HG03175 (cell line): ENCODE data around the gene LUC7L.
"Not testable (repeated sequence)": the region's sequence is repeated elsewhere in the genome, so short reads cannot be mapped to it uniquely, and the experiment has no call there.

Source experiments
- ATAC-seq: cut with Tn5 transposase; IDR thresholded peaks from one replicate; pipeline ENCODE4 v1.9.1; 2021; ENCODE audit warnings: mild to moderate bottlenecking, moderate library complexity; ENCODE audit not compliant: unreplicated experiment

Gene LUC7L

DNA sequence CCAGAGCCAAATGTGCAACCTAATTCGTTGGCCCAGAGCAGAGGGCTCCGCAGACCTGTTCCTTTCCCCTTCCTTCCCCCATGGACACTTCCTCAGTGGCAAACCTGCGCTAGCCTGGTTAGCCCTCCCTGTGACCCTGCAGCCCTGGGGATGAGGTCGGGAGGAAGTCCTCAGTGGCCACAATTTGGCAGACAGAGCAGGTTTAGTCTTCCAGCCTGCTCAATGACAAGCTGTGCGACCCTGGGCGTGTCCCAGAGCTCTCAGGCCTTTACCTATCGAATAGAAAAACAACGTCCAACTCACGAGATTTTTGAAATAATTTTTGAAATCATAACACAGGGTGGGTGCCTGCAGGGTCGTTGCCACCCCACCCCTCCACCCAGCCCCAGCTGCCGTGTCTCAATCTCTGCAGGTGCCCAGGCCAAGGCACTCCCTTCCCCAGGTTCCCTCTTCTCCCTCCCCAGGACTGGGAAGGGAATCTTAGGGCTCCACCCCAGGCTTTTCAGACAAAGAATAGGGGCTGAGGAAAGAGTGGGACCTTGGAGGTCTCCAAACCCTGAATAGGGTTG lies 62.0 kb downstream of the LUC7L start:
- ATAC-seq = no peak

DNA sequence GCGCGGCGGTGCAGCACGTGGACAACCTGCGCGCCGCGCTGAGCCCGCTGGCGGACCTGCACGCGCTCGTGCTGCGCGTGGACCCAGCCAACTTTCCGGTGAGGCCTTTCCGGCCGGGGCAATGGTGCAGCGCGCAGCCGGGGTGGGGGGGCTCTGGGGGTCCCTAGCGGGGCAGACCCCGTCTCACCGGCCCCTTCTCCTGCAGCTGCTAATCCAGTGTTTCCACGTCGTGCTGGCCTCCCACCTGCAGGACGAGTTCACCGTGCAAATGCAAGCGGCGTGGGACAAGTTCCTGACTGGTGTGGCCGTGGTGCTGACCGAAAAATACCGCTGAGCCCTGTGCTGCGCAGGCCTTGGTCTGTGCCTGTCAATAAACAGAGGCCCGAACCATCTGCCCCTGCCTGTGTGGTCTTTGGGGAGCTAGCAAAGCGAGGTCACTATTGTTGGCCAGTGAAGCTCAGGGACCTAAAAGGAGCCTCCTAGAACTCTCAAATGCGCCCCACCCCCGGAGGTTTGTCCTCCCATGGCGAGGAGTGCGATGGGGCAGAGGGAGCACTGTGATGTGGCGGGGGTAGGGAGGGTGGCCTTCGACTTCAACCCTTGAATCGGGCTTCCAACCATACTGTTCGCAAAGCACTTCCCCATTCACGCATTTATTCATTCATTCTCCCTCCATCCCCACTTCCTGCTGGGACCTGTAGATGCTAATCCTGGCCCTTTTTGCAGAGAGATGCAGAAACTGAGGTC lies 62.7 kb downstream of the LUC7L start:
- no peak for ATAC-seq

DNA sequence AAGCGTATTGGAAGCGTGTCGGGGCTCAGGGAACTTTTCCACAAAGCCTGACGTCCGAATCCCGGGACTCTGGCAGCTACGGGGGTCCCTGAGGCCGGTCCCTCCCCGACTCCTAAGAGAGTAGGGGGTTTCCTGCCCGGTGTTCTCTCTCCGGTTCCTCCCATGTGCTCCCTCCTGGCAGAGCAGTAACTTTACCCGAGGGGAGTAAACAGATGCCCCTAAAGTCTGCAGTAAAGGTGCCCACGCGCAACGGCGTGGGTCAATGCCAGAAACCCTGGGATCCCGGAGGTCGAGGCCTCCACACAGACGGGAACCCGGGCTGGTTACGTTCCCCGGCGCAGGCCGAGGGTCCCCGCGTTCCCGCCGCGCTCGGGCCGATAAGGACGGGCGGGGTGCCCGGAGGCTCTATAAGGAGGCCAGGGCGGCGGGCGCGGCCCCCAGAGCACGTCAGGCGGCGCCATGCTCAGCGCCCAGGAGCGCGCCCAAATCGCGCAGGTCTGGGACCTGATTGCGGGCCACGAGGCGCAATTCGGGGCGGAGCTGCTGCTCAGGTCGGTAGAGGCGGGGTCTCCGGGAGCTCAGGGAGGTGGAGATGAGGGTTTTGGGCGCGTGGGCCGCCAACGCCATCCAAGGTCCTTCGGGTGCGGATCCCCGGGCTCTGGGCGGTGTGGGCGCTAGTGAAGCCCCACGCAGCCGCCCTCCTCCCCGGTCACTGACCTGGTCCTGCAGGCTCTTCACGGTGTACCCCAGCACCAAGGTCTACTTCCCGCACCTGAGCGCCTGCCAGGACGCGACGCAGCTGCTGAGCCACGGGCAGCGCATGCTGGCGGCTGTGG lies 63.5 kb downstream of the LUC7L start, which contains the start of gene HBM:
TSS of gene HBM (plus strand) at position 440 of the 836 bp plus-strand sequence. CDS start at position 460, 20 bp downstream.
- ATAC-seq = no peak

DNA sequence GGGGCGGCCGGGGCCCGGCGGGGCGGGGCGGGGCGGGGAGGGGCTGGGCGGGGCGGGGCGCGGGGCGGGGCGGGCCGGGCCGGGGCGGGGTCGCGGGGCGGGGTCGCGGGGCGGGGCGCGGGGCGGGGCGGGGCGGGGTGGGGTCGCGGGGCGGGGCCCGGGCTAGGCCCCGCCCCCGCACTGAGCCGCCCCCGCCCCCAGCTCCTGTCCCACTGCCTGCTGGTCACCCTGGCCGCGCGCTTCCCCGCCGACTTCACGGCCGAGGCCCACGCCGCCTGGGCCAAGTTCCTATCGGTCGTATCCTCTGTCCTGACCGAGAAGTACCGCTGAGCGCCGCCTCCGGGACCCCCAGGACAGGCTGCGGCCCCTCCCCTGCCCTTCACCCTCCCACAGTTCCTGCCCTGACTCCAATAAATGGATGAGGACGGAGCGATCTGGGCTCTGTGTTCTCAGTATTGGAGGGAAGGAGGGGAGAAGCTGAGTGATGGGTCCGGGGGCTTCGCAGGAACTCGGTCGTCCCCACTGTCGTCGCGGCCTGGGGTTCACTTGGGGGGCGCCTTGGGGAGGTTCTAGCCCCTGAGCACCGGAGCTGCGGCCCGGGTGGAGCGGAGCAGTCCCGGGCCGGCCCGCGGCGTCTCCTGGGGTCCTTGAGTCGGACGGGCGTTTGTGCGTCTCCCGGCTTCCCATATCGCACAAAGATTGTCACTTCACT lies 64.3 kb downstream of the LUC7L start:
- no peak for ATAC-seq

DNA sequence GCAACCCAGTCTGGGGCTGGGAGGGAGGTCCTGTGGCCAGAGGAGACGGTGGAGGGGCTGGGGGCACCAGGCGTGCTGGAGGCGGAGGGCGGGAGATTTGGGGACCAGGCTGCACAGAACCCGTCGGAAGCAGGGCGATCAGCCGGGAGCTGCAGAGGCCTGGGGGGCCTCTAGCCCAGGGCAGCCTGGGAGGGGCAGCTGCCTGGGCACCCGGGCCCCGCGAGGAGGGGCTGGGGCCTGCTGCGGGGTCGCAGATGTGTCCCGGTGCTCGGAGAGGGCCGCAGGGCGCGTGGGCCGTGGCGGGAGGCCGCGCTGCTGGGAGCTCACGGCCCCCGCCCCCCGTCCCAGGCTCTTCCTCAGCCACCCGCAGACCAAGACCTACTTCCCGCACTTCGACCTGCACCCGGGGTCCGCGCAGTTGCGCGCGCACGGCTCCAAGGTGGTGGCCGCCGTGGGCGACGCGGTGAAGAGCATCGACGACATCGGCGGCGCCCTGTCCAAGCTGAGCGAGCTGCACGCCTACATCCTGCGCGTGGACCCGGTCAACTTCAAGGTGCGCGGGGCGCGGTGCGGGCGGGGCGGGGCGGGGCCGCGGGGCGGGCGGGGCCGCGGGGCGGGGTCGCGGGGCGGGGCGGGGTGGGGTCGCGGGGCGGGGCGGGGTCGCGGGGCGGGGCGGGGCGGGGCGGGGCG lies 65.0 kb downstream of the LUC7L start:
- ATAC-seq = not testable (repeated sequence)

DNA sequence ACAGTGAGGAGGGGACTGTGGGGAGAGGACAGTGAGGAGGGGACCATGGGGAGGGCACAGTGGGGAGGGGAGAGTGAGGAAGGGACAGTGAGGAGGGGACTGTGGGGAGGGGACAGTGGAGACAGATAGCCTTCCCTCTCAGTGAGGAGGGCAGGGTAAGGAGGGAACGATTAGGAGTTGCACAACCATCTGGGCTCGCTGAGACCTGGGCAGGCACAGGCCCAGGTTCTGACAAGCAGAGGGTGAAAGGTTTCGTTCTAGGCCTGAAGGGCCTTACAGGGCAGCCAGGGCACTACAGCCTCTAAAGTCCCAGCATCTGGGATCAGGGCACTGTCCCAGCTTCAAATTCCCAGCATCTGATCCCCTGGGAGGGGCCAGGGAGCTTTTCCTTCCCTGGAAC lies 65.6 kb downstream of the LUC7L start:
- ATAC-seq = not testable (repeated sequence)

DNA sequence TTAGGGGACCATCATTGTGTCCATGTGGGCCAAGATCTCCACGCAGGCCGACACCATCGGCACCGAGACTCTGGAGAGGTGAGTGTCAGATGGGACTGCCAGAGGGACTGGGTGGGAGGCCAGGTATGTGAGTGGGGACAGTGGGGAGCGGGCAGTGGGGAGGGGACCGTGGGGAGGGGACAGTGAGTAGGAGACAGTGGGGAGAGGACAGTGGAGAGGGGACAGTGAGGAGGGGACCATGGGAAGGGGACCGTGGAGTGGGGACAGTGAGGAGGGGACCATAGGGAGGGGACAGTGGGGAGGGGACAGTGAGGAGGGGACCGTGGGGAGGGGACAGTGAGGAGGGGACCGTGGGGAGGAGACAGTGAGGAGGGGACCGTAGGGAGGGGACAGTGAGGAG lies 66.1 kb downstream of the LUC7L start:
- ATAC-seq = not testable (repeated sequence)

DNA sequence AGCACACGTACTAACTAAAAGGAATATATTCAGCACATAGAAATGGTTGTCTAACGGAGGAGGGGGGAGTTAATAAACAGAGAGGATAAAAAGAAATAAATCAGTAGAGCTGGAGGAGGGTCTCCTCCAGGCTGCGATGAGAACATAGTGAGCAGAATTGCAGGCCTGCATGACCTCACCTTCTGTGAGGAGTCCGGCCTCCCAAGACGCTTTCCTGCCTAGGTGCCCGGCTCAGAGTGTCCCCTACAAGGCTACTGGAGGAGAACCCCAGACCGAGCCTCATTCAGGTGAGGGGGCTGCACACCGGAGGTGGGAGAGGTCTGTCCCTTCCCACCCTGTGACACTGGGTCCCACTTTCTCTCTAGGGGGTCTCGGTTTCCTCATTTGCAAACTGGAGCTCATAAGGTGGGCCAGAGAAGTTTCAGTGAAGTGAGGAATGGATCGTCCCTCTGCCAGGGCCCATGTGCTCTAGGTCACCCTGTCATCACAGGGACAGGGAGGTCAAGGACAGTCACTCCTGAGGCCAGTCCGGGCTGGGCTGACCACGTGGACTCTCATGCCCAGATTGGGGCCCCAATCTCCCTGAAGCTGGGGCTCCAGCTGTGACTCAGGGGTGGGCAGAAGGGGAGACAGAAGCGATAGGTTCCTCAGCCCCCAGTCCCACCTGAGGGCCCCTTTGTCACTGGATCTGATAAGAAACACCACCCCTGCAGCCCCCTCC lies 66.8 kb downstream of the LUC7L start:
- ATAC-seq = no peak

DNA sequence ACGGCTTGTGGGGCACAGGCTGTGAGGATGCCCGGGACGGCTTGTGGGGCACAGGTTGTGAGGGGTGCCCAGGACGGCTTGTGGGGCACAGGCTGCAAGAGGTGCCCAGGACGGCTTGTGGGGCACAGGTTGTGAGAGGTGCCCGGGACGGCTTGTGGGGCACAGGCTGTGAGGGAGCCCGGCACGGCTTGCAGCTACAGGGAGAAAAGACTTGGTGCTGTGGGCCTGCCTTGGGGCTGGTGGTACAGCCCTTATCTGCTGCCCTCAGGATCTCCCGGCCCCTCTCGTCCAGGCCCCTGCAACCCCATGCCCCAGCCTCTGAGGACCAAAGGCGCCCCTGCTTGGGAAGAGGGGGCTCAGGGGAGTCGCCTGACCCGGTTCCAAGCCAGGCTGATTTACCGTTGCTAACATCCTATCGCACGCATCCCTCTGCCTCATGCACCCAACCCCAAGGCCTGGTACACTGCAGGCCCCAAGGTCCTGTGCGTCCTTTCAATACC lies 68.5 kb downstream of the LUC7L start:
- ATAC-seq = no peak

DNA sequence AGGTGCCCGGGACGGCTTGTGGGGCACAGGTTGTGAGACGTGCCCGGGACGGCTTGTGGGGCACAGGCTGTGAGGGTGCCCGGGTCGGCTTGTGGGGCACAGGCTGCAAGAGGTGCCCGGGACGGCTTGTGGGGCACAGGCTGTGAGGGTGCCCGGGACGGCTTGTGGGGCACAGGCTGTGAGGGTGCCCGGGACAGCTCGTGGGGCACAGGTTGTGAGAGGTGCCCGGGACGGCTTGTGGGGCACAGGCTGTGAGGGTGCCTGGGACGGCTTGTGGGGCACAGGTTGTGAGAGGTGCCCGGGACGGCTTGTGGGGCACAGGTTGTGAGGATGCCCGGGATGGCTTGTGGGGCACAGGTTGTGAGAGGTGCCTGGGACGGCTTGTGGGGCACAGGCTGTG lies 69.0 kb downstream of the LUC7L start:
- ATAC-seq = not testable (repeated sequence)

DNA sequence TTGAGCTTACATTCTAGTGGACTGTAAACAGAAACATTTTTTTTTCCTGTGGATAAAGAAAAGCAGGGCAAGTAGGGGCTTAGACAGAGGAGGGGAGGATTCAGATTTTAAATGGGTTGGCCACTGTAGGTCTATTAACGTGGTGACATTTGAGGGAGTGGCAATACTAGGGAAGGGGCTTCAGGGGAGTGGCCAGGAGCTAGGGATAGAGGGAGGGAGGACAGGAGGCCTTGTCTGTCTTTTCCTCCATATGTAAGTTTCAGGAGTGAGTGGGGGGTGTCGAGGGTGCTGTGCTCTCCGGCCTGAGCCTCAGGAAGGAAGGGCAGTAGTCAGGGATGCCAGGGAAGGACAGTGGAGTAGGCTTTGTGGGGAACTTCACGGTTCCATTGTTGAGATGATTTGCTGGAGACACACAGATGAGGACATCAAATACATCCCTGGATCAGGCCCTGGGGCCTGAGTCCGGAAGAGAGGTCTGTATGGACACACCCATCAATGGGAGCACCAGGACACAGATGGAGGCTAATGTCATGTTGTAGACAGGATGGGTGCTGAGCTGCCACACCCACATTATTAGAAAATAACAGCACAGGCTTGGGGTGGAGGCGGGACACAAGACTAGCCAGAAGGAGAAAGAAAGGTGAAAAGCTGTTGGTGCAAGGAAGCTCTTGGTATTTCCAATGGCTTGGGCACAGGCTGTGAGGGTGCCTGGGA lies 70.0 kb downstream of the LUC7L start:
- no peak for ATAC-seq

DNA sequence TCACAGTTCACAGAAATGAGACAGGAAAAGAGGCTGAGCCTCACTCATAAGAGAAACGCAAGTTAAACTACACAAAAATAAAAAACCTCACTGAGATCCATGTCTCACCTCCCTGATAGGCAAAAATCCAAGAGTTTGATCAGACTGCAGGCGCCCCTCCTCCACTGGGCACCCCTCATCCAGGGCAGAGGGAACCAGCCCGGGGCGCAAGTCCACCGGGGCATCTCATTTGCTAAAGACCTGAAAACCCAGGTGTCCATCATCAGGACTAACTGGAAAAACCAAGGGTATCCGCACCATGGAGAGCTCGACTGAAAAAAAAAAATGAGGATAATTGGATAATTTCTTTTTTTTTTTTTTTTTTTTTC lies 74.2 kb downstream of the LUC7L start:
- no peak for ATAC-seq

DNA sequence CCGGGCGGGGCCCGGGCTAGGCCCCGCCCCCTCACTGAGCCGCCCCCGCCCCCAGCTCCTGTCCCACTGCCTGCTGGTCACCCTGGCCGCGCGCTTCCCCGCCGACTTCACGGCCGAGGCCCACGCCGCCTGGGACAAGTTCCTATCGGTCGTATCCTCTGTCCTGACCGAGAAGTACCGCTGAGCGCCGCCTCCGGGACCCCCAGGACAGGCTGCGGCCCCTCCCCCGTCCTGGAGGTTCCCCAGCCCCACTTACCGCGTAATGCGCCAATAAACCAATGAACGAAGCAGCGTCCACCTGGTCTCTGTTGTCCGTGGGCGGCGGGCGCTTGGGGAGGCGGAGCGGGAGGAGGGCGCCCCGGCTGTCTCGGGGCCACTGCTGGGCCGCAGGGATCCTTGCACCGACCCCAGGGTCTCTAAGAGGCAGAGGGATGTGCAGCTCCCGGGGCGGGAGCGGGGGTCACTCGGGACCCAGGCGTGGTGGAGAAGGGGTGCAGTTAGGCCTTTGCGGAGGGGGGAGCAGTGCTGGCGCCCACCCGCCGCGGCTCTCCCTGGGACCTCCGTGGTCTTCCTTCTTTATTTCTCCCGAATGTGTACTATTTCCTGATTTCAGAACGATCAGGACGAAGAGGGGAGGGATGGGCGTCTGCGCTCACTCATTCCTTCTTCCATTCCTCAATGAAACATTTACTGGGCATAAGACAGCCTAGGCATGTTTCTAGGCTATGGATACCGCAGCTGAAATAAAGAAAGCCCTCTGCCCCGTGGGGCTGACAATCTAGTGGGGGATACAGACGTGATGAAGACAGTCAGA lies 74.8 kb downstream of the LUC7L start:
- ATAC-seq = no peak

DNA sequence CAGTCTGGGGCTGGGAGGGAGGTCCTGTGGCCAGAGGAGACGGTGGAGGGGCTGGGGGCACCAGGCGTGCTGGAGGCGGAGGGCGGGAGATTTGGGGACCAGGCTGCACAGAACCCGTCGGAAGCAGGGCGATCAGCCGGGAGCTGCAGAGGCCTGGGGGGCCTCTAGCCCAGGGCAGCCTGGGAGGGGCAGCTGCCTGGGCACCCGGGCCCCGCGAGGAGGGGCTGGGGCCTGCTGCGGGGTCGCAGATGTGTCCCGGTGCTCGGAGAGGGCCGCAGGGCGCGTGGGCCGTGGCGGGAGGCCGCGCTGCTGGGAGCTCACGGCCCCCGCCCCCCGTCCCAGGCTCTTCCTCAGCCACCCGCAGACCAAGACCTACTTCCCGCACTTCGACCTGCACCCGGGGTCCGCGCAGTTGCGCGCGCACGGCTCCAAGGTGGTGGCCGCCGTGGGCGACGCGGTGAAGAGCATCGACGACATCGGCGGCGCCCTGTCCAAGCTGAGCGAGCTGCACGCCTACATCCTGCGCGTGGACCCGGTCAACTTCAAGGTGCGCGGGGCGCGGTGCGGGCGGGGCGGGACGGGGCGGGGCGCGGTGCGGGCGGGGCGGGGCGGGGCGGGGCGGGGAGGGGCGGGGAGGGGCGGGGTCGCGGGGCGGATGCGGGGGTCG lies 75.6 kb downstream of the LUC7L start:
- ATAC-seq = not testable (repeated sequence)

DNA sequence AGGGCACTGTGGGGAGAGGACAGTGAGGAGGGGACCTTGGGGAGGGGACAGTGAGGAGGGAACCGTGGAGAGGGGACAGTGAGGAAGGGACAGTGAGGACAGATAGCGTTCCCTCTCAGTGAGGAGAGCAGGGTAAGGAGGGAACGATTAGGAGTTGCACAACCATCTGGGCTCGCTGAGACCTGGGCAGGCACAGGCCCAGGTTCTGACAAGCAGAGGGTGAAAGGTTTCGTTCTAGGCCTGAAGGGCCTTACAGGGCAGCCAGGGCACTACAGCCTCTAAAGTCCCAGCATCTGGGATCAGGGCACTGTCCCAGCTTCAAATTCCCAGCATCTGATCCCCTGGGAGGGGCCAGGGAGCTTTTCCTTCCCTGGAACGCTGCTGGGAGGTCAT lies 76.1 kb downstream of the LUC7L start:
- ATAC-seq = not testable (repeated sequence)

DNA sequence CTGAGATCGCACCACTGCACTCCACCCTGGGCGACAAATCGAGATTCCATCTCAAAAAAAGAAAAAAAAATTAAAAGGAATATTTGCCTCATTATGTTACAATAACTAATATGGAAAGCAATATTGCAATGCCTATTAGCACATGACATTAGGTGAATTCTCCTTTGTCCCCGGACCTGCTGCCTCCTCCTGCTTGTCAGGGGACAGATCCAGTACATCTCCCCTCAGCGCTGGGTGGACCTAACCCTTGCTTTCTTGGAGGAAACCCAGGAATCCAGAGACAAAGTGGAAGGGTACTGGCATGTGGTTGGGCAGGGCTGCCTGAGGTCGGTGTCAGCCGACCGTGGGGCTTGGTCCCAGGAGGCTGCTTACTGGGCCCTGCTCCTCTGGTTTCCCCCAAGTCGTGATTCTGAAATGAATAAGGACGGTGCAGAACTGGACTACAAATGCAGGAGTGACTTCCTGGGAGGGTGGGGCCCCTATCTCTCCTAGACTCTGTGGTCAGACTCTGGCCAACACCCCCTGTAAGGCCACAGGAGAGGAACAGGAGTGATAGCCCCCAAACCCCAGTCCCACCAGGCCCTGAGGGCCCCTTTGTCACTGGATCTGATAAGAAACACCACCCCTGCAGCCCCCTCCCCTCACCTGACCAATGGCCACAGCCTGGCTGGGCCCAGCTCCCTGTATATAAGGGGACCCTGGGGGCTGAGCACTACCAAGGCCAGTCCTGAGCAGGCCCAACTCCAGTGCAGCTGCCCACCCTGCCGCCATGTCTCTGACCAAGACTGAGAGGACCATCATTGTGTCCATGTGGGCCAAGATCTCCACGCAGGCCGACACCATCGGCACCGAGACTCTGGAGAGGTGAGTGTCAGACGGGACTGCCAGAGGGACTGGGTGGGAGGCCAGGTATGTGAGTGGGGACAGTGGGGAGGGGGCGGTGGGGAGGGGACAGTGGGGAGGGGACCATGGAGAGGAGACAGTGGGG lies 76.8 kb downstream of the LUC7L start, which contains the start of gene HBZ:
TSS of gene HBZ (plus strand) at position 504 of the 988 bp plus-strand sequence. CDS start at position 770, 266 bp downstream.
- ATAC-seq = no peak
